Fibroblast of skin of abdomen (primary cell): ENCODE results near the gene FCF1.
"Not testable (repeated sequence)": the region's sequence is repeated elsewhere in the genome, so short reads cannot be mapped to it uniquely, and the experiment has no call there.

Experiments used
- DNase-seq: peaks from one replicate; pipeline ENCODE4 v3.0.0-alpha.2; 2013

FCF1 gene

DNA sequence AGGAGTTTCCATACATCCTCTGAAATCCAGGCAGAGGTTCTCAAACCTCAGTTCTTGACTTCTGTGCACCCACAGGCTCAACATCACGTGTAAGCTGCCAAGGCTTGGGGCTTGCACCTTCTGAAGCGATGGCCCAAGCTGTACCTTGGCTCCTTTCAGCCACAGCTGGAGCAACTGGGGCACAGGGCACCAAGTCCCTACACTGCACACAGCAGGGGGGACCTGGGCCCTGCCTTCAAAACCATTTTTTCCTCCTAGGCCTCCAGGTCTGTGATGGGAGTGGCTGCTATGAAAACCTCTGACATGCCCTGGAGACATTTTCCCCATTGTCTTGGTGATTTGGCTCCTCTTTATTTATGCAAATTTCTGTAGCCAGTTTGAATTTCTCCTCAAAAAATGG lies 10.7 kb upstream of the FCF1 start:
- DNase-seq: no peak

DNA sequence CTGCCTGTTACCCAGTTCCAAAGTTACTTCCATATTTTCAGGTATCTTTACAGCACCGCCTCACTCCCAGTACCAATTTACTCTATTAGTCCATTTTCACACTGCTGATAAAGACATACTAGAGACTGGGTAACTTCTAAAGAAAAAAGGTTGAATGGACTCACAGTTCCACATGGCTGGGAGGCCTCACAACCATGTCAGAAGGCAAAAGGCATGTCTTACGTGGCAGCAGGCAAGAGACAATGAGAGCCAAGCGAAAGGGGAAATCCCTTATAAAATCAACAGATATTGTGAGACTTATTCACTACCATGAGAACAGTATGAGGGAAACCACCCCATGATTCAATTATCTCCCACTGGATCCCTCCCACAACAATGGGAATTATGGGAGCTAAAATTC lies 9.9 kb upstream of the FCF1 start:
- DNase-seq: no peak

DNA sequence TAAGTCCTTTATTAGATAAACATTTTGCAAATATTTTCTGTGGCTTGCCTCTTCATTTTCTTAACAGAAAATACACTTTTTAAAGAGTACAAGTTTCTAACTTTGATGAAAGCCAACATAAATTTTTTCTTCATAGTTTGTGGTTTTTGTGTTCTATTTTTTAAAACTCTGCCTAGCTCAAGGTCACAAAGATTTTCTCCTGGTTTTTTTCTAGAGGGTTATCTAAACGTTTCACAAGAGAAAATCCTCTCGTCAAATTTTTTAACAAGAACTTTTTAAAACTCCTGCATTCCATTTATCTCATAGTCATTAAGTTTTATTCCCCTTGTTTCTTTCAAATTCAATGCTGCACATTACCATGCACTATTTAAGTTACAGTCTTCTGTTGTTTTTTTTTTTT lies 8.3 kb upstream of the FCF1 start:
- no peak for DNase-seq

DNA sequence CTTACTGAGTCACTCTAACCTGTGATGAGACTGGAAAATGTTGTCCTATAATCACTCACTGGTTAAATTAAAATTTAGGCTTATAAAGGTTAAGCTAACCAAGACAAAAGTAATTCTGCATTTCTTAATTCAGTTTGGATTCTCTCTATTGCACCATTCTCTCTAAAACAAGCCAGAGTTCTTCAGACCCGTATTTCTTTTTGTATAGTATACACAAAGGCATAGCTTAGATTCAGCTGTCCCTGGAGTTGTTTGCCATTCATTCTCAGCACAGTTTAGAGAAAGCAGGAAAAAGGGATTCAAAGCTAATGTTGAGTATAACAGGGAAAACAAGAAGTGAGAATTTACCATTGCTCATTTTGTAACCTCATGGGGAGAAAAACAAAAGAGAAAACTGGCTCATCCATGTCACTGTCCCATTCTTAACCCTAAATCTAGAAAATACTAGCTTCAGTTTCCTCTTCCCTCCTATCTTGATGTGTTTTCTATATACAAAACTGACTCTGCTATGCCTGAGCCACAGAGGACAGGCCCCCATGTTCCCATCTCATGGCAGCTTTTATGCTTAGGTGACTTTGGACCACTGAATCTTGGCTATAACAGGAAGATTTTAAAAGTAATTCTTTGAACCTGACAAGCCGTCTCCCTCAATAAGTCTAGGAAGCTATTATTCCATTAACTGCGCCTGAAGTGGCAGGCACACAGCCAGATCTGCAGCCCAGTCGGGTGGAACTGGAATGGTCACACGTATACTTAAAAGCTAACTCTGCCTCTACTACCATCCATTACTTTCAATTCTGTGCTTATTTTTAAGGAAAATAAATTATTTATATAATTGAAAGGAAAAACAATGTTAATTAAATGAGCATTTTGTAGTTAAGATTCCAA lies 7.1 kb upstream of the FCF1 start:
- no peak for DNase-seq

DNA sequence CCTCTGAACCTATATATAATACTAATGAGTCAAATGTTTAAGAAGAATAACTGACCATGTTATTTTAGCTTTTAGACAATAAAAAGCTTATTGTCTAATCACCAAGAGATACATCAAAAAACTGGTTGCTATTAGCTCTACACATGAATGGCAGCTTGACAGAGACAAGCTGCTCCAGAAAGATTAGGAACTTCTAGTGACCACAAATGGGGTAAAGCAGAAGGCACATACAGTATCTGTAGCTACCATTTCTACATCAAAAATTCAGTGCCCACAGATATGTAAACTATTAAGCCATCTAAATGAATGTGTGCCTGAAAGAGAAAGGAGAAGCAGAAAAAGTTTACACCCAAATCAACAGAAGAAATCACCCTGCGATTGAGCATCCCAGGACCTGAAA lies 2.5 kb upstream of the FCF1 start:
- DNase-seq: no peak

DNA sequence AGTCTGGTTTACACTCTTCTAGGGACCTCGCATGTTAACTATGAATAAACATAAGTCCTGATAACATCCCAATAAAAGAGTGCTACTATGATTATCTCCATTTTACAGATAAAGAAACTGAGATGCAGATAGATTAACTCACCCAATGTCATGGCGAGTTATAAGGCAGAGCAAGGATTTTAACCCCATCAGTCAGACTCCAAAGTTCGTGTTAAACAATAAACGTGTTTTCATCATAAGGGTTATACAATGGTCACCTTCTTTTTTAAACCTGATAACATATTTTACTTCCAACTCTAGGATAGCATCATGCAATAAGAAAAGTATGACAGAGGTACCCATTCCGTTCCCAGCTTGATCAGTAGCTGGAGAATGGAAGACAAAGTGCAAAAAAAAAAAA lies 1.3 kb upstream of the FCF1 start:
- no peak for DNase-seq

DNA sequence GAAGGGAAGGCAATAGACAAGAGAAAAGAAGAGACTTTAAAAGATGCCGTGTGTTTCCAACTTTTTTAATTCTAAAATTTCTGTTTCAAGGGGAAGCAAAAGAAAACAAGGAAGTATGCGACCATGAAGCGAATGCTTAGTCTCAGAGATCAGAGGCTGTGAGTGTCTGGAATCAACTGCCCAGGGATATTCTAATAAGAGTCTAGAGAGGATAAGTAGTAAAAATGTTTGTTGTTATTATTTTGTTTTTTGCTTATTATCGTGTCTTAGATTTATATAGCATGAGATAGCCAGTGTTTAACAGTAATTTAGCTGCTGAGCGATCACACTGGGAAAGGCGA lies 421 bp downstream of the FCF1 start:
- no peak for DNase-seq

DNA sequence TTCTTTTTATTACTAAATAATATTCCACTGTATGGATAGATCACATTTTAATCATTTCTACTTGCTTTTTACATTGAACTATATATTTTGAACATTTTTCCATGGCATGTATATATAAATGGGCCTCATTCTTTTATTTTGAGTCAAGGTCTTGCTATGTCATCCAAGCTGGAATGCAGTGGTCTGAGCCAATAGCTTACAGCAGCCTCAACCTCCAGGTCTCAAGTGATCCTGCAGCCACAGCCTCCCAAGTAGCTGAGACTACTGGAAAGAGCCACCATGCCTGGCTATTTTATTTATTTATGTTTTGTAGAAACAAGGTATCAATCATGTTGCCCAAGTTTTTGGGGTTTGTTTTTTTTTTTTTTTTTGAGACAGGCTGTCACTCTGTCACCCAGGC lies 7.6 kb downstream of the FCF1 start:
- peak; percentile 82 for DNase-seq

DNA sequence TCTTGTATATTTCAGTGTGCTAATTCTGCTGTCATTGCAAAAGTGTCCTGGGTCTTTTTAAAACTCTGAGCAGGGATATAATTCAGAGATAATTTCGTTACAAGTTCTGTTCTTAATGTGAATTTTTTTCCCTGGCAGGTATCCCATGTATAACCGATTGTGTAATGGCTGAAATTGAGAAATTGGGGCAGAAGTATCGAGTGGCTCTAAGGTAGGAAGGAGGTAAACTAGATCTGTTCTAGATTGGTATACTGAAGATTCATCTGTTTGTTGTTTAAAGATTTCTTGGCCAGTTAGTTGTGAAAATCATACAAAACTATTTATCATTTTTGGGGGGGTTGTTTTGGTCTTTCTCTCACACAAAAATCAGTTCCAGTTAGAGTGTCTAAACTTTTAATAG lies 10.2 kb downstream of the FCF1 start:
- no peak for DNase-seq

DNA sequence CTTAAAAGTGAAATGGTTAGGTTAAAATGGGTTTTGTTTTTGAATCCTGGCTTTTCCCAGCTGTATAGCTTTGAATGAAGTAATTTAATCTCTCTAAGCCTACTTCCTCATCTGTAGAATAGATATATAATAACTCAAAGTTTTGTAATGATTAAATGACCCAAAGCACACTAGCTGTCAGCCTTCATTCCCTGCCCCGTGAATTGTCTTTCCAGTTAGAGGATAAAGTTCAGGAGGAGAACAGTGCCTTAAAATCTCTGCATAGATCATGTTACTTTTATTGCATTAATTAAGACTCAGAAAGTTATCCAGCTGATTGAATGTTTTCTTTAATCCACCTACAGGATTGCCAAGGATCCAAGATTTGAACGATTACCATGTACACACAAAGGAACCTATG lies 19.4 kb downstream of the FCF1 start:
- no peak for DNase-seq

DNA sequence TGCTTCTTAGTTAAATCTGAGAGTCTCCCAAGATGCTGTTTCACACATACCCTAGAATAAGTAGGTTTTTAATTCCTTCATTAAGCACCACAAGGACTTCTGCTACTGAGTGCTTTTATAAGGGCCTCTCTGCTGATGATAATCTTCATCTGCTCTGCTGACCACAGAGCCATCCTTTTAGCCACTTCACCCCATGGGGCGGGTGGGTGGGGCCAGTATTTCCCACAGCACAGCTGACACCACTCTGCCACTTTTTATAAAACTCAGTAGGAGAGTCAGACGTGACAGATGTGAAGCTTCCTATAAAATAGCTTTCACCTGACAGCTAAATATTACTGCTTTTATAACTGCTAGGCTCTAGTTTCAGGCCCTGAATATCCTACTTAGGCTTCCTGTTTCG lies 20.3 kb downstream of the FCF1 start:
- no peak for DNase-seq

DNA sequence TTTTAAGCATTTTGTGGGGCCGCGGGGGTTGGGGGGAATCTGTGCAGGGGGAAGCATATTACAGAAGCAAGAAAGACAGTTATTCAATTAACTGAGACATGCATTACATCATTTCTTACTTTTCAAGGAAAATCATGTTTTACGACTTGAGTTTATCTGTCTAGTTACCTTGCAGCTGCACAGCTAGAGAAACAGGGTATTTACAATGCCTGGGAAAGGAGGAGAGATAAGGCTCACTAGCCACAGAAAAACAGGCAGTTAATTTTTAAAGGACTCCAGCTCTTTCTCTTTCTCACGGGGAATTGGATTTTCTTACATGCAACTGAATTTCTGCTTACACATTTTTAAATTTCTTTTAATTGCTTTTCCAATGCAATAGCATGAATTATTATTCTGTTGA lies 22.2 kb downstream of the FCF1 start:
- DNase-seq: no peak

DNA sequence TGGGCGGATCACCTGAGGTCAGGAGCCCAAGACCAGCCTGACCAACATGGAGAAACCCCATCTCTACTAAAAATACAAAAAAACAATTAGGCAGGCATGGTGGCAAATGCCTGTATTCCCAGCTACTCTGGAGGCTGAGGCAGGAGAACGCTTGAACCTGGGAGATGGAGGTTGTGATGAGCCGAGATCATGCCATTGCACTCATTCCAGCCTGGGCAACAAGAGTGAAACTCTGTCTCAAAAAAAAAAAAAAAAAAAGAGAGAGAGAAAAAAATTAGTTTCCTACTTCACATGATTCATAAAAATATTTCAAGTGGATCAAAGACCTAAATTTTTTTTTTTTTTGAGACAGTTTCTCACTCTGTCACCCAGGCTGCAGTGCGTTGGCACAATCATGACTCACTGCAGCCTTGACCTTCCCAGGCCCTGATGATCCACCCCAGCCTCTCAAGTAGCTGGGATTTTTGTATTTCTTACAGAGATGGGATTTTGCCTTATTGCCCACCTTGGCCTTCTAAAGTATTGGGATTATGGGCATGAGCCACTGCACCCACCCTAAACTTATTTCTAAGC lies 24.9 kb downstream of the FCF1 start:
- no peak for DNase-seq

DNA sequence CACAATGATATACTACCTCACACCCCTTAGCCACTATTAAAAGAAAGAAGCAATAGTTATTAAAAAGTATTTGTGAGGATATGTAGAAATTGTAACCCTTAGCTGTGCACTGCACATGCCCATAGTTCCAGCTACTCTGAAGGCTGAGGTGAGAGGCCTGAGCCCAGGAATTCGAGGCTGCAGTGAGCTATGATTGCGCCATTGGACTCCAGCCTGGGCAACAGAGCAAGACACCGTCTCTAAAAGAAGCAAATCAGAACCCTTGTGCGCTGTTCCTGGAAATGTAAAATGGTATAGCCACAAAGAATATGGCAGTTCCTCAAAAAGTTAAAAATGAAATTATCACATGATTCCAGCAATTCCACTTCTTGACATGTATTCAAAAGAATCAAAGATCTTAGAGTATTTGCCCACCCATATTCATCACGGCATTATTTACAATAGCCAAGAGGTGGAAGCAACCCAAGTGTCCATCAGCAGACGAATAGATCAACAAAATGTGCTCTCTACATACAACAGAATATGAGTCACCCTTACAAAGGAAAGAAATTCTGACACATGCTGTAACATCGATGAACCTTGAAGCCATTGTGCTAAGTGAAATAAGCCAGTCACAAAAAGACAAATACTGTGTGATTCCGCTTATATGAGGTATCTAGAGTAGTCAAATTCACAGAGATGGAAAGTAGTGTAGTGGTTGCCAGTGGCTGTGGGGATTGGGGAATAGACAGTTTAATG lies 26.5 kb downstream of the FCF1 start:
- no peak for DNase-seq

DNA sequence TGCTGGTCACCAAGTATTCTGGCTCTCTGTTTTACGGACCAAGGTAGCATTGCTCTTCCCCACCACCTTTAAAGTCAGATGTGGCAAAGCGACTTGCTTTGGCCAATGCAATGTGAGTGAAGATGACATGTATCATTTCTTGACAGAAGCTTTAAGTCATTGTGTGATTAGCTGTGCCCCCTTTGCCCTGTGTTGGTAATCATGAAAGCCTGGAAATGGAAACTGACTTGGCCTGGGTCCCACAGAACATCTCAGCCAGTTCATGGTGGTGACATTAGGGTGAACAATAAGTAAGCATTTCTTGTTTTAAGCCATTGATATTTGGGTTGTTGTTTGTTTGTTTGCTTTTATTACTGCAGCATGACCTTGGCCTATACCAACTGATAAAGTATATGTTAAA lies 34.3 kb downstream of the FCF1 start:
- DNase-seq: no peak

DNA sequence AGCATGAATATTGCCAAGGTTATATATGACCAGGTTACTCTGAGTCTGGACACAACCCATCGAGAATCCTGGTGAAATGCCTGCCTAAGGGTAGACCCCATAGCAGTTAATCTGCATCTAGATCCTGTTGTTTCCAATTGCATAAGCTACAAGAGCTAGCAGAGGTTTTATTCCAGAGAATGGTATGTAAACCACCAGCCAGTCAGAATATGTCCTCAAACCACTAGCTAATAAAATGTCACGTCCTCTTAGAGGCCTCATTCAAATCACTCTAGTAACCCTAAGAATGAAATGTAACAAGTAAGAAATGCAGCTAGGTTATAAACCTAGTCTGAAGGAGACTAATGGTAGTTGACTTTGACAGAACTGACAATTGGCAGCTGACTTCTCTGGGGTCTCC lies 41.2 kb downstream of the FCF1 start:
- DNase-seq: no peak

DNA sequence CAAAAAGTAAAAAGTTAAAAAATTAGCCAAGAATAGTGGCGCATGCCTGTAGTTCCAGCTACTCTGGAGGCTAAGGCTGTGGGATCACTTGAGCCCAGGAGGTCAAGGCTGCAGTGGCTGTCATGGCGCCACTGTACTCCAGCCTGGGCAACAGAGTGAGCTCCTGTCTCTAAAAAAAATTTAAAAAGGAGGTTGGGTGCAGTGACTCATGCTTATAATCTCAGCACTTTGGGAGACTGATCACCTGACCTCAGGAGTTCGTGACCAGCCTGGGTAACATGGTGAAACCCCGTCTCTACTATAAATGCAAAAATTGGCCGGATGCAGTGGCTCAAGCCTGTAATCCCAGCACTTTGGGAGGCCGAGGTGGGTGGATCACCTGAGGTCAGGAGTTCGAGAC lies 42.0 kb downstream of the FCF1 start:
- no peak for DNase-seq

DNA sequence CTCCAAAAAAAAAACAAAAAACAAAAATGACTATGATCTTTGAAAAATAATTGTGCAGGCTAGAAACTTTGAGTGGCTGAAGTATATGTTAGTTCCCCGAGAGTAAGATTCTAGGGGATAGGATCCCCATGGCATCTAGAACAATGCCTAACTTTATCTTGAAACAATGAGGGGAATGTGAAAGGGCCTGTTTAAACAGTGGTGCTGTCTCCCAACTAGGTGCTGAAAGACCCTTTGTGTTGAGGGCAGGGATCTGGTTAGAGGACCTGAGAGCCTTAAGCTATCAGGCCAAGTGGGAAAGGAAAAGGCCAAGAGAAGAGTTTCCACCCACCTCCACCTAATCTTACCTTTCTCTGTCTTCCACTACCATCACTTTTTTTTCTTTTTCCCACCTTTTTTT lies 43.4 kb downstream of the FCF1 start:
- no peak for DNase-seq

DNA sequence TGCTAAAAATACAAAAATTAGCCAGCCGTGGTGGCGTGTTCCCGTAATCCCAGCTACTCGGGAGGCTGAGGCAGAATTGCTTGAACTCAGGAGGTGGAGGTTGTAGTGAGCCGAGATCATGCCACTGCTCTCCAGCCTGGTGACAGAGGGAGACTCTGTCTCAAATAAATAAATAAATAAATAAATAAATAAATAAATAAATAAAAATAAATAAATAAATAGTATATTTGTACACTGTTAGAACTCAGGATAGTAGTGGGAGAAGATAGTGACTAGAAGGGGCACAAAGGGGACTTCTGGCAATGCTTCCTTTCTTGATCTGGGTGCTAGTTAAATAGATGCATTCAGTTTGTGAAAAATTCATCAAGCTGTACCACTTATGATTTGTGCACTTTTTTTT lies 45.6 kb downstream of the FCF1 start:
- DNase-seq: not testable (repeated sequence)

DNA sequence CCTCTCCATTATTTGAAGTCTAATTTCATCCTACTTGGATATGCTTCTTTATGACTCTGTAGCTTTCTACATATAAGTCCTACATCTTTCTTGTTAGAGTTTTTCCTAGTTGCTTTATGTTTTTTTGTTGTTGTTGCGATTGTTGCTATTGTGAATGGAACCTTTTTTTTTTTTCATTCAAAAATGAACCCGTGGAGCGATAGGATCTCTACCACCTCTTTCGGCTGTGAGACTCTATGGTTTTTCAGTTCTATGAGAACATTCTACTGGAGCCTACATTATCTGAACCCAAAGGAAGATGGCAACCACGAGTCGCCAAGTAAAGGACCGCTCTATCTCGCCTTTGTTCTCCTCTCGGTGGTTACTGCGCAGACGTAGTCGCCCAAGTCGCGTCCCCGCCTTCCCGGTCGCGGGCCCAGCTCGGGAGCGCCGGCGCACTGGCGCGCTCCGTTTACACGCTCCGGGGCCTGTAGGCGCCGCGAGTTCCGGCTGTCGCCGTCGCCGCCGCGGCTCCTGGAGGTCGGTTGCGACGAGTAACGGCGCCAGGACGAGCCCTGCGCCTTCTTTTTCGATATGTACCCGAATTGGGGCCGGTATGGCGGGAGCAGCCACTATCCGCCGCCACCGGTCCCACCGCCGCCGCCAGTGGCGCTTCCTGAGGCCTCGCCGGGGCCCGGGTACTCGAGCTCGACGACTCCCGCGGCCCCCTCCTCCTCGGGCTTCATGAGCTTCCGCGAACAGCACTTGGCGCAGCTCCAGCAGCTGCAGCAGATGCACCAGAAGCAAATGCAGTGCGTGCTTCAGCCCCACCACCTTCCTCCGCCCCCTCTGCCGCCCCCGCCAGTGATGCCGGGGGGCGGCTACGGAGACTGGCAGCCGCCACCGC lies 50.2 kb downstream of the FCF1 start, which contains the start of gene YLPM1:
Gene YLPM1, plus strand, starts transcription at position 400 of the 886 bp plus-strand sequence. Its CDS starts 174 bp downstream, at position 574.
- DNase-seq: peak; percentile 98

DNA sequence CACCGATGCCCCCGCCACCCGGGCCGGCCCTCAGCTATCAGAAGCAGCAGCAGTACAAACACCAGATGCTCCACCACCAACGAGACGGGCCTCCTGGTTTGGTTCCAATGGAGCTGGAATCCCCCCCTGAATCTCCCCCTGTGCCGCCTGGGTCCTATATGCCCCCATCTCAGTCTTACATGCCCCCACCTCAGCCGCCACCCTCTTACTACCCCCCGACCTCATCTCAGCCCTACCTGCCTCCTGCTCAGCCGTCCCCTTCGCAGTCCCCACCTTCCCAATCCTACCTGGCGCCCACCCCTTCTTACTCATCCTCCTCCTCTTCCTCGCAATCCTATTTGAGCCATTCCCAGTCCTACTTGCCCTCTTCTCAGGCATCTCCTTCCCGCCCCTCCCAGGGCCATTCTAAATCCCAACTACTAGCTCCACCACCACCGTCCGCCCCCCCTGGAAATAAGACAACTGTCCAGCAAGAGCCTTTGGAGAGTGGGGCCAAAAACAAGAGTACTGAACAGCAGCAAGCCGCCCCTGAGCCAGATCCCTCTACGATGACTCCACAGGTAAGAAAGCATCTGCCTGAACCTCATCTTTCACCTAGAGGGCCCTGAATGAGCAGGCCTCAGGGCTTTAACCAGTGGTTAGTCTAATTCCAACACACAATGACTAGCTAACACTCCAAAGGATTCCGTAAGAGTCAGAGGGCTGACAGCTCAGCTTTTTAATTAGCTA lies 51.0 kb downstream of the FCF1 start:
- DNase-seq: no peak

DNA sequence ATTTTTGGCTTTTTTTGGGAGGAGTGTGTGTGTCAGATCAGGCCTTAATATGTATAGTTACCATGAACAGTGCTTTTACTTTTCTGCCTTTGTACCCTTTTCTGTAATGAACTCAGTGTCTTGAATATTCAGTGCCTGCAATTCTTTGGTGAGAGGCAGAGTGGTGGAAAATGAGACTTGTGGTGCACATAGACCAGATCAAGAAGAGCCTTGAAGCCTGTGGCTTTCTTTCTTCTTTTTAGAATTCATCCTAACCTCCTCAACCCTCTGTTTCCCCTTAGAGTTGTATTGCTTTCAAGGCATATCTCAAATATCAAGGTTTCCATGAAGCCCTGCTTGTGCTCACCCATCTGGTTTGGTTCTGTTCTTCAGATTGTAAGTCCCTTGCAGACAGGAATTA lies 52.8 kb downstream of the FCF1 start:
- no peak for DNase-seq
